ENCODE data around the gene FEM1B.

FEM1B gene

DNA sequence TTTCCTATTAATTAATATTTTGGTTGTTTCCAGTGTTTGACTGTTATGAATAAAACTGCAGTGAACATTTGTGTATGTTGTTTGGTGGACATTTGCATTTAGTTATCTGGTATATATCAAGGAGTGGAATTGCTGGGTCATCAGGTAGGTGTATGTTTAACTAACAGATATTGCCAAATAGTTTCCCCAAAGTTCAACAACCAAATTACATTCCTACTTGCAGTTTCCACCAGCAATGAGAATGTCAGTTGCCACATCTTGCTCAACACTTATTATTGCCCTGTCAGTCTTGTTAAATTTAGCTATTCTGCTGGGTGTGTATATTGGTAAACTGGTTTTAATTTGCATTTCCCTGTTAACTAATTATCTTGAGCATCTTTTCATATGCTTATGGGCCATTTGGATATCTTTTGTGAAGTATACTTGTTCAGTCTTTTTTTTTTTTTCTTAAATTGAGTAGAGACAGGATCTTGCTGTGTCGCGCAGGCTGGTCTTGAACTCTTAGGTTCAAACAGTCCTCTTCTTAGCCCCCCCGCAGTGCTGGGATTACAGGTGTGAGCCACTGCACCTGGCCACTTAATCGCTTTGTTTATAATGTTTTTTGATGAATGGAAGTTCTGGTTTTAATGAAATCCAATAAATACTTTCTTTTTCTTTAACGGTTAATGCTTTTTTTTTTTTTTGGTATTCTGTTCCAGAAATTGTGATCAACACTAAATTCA, 7.9 kb downstream of the FEM1B start:
- no peak for DNase-seq (ENCODE audit: low read depth, low spot score)

DNA sequence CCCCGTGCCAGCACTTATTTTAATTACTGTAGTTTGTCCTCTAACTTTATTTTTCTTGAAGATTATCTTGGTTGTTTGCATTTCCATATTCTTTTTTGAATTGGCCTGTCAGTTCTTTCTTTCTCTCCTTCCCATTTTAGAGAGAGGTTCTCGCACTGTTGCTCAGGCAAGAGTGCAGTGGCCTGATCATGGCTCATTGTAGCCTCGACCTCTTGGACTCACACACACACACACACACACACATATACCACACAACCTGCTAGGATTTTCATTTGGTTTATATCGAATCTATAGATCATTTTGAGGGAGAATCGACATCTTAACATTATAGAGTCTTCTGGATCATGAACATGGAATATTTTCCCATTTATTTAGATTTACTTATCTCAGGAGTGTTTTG, 8.7 kb downstream of the FEM1B start:
- DNase-seq (ENCODE audit: low read depth, low spot score) = no peak

- DNase-seq (ENCODE audit: low read depth, low spot score) = no peak
These were observed 11.5 kb downstream of the FEM1B start for GRCh38 chr15:68289057-68289456.

GRCh38 chr15:68289621-68290352, 12.2 kb downstream of the FEM1B start:
- DNase-seq (ENCODE audit: low read depth, low spot score) = no peak

- no peak for DNase-seq (ENCODE audit: low read depth, low spot score)
These were observed 13.2 kb downstream of the FEM1B start for GRCh38 chr15:68290715-68291114.

DNA sequence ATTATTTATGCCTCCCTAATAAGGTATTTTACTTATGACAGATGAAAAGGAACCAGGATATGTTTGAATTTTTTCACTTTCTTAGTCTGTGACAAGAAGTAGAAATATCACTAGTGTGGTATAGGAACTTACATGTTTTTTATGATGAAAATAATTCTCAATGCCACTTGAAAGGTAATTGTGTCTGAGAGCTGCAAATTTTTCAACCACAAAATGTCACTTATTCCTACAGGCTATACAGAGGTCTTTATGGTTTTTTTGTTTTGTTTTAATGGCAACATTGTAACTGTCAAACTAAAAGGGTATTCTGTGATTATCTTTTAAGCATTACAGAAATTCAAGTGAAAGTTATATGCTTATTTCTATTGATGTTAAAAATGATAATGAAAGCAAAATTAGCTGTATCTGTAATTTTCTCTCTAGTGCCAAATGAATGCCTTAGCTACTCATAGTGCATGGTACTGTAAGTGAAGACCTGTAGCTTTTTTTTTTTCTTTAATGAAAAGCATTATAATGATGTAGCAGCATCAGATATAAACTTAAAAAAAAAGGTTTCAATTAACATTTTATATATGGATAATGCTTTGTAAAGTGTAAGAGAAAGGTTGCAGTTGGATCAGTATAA, 14.7 kb downstream of the FEM1B start:
- no peak for DNase-seq (ENCODE audit: low read depth, low spot score)

- DNase-seq (ENCODE audit: low read depth, low spot score) = no peak
These were observed 15.4 kb downstream of the FEM1B start for GRCh38 chr15:68292967-68293366.

- DNase-seq (ENCODE audit: low read depth, low spot score) = no peak
These were observed 17.7 kb downstream of the FEM1B start for GRCh38 chr15:68295014-68295805.

DNA sequence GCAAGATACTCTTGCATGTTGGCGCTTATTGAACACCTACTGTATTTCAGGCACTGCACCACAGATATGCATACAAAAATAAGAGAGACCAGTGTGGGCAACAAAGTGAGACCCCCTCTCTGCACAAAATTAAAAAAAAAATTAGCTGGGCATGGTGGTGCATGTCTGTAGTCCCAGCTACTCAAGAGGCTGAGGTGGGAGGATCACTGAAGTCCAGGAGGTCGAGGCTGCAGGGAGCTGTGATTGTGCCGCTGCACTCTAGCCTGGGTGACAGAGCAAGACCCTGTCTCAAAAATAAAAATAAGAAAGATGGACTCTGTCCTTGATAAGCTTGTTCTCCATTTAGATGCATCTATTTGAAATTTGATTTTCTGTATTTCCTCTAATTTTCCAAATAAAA, 20.8 kb downstream of the FEM1B start:
- DNase-seq (ENCODE audit: low read depth, low spot score) = no peak

- no peak for DNase-seq (ENCODE audit: low read depth, low spot score)
These were observed 21.4 kb downstream of the FEM1B start for GRCh38 chr15:68298882-68299381.

DNA sequence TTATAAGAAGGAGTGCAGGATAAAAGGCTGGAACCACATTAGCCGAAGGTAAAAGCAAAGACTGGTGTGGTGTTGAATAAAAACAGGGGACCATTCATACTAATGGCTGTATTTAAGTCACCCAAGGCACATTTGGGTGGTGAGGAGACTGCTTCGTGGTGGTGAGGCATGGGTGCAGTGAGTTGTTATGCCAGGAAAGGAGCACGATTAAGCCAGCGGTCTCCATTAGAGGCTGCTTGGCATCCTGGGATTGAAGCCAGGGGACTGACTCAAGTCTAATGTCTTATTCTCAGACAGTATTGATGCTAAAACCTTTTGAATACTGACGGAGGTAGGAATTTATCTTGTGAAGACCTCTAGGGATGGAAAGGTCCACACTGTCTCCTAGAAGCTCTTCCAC, 21.9 kb downstream of the FEM1B start:
- no peak for DNase-seq (ENCODE audit: low read depth, low spot score)

DNA sequence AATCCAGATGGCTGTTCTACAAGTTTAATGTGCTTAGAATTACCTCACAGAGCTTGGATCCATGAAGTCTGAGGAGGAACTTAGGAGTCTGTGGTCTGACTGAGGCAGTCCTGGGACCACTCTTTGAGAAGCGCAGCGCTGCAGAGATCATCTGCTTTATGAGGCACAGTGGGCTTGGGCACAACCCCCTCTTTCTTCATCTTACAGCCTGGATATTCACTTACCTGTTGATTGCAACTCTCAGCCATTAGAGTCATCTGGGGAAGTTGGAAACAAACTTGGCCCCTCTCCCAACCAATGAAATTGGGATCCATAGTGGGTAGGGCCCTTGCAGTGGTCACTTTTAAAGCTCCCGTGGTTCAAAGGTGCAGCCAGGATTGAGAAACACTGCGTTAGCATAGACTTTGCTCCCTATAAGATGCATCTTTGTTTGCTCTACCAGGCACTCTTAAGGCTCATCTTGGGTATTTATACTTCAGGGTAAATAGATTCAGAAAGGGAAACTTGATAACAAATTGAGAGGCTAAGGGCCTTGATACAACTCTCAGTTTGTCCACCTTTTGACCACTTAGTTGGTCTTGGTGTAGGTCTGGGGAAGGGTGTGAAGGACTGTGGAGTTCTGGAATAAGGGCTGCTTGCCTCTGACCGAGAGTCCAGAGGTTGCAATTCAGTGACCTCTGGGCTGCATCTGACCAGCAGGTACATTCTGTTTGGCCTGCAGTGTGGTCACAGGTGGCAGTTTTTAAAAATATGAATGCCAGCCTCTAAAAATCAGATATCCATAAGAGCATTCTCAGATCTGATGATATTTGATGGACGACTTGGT, 22.8 kb downstream of the FEM1B start:
- DNase-seq (ENCODE audit: low read depth, low spot score) = no peak

DNA sequence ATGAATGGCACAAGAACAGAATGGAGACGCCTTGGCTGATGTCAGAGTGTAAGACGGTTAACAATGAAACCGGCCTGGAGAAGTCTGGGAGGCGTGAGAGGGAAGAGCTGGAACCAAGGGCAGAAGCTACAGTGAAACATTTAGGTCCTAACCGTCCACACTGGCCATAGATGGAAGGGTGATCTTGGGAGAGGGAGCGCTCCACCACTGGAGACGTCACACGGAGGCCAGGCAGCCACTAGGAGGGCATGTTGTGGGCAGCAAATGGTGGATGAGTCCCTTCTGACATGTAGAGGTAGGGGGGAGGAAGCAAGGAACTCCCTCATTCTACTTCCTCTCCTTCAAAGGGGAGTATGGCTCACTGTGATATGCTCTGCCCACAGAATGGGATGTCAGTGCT, 23.8 kb downstream of the FEM1B start:
- DNase-seq (ENCODE audit: low read depth, low spot score) = no peak

DNA sequence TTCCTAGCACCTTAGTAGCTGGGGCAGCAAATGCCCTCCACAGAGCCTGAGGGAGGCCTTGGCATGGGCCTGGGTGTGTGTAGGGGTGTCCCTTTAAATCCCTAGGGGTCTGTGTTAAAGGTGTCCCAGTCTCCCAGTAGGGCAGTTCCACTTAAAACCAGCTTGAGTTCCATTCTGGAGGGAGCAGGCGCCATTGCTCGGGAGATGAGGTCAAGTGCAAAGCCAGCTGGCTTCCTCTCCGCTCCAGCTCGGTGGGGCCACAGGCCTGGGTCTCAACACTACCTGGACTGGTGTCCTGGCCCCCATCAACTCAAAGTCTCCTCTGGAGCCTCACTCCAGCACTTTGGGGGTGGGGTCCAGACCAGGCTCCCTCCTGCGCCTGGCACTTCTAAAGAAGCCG, 25.2 kb downstream of the FEM1B start:
- no peak for DNase-seq (ENCODE audit: low read depth, low spot score)

GRCh38 chr15:68303134-68303533, 25.6 kb downstream of the FEM1B start:
- no peak for DNase-seq (ENCODE audit: low read depth, low spot score)

DNA sequence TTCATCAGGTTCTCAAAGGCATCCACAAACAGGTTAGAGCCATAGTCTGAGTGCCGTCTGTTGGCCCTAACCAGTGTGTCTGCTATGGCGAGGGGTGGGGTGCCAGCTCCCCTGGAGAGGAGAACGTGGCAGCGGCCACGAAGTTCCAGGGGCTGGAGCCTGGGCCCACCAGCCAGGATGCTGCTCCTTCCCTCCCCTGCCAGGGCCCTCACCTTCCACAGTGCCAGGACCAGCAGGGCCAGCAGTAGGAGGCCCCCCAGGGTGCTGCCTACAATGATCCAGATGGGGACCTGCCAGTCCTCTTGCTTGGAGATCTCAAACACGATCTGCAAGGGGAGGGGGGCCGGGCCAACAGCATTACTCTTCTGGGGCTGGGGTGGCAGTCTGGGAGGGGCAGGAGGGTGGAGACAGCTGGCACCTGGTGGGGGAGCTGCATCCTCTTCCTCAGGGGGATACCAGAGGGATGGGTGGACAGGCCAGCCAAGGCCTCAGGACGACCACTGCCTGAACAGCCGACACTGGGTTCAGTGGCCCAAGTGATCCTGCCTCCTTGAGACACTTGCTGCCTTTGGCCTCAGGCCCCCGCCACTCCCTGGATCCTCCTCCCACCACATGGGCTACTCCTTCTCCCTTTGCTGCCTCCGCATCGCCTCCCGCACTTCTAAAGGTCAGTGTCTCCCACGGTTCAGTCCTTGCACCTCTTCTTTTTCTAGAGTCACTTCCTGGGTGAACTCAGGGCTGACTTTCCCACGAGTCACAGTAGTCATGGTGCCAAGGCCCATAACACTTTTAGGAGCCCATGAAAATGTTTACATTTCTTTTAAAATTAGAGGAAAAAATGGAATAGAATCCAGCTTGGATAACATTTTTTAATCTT, 26.3 kb downstream of the FEM1B start:
- no peak for DNase-seq (ENCODE audit: low read depth, low spot score)

- no peak for DNase-seq (ENCODE audit: low read depth, low spot score)
These were observed 27.2 kb downstream of the FEM1B start for GRCh38 chr15:68304589-68305337.

- no peak for DNase-seq (ENCODE audit: low read depth, low spot score)
These were observed 27.9 kb downstream of the FEM1B start for GRCh38 chr15:68305420-68305871.

Measured in smooth muscle cell of the brain vasculature (primary cell).